Epidermal melanocyte (primary cell): ENCODE measurements around the gene MMP20.

Experiments used
- DNase-seq: peaks from one replicate; pipeline ENCODE4 v3.0.0; 2011; ENCODE audit warnings: low spot score; ENCODE audit not compliant: insufficient read length

The MMP20 gene

GRCh38 chr11:102560555-102561011 lies 64.5 kb downstream of the MMP20 start:
- peak; percentile 61 for DNase-seq

GRCh38 chr11:102559839-102560238 lies 65.3 kb downstream of the MMP20 start:
- DNase-seq: no peak

GRCh38 chr11:102555091-102555490 lies 70.0 kb downstream of the MMP20 start:
- DNase-seq: no peak

- no peak for DNase-seq
These were observed 71.3 kb downstream of the MMP20 start for GRCh38 chr11:102553835-102554282.

- DNase-seq: no peak
These were observed 72.5 kb downstream of the MMP20 start for GRCh38 chr11:102552447-102553194.

GRCh38 chr11:102552020-102552419 lies 73.1 kb downstream of the MMP20 start:
- DNase-seq: no peak

- no peak for DNase-seq
These were observed 73.9 kb downstream of the MMP20 start for GRCh38 chr11:102551169-102551781.

GRCh38 chr11:102546923-102547471 lies 78.1 kb downstream of the MMP20 start:
- no peak for DNase-seq

GRCh38 chr11:102546427-102546826 lies 78.7 kb downstream of the MMP20 start:
- no peak for DNase-seq

- no peak for DNase-seq
These were observed 79.4 kb downstream of the MMP20 start for GRCh38 chr11:102545701-102546100.

- no peak for DNase-seq
These were observed 80.5 kb downstream of the MMP20 start for GRCh38 chr11:102544594-102544993.

GRCh38 chr11:102539567-102539966 lies 85.6 kb downstream of the MMP20 start:
- no peak for DNase-seq

- DNase-seq: no peak
These were observed 86.2 kb downstream of the MMP20 start for GRCh38 chr11:102538932-102539331.

- no peak for DNase-seq
These were observed 90.8 kb downstream of the MMP20 start for GRCh38 chr11:102534261-102534872.

- no peak for DNase-seq
These were observed 94.6 kb downstream of the MMP20 start, which contains the start of gene MMP7 for GRCh38 chr11:102530558-102530957. Gene MMP7, minus strand, starts transcription at chr11:102530747. Its CDS starts 47 bp downstream, at chr11:102530700.

- no peak for DNase-seq
These were observed 96.5 kb downstream of the MMP20 start for GRCh38 chr11:102528618-102529017.

GRCh38 chr11:102527684-102528083 lies 97.4 kb downstream of the MMP20 start:
- DNase-seq: no peak

GRCh38 chr11:102527041-102527440 lies 98.1 kb downstream of the MMP20 start:
- DNase-seq: no peak
